Prostate gland (tissue), 2 donors: Measurements from ENCODE around the gene ZNF496. TPM values are rescaled to one million over a fixed set of nuclear protein-coding genes. Genes with fewer than 3 reads are reported as not detected.
"Not testable (repeated sequence)": the region's sequence is repeated elsewhere in the genome, so short reads cannot be mapped to it uniquely, and the experiment has no call there.

ENCODE experiments used
- DNase-seq: peaks from one replicate; pipeline ENCODE4 v3.0.0-alpha.2; 2019; ENCODE audit warnings: low spot score
- H3K27ac ChIP-seq, 2 donors: fragments of 200-600 bp; sonication (generic); 2 replicates each; pipeline ENCODE4 v1.5.1; 2017 to 2019
- H3K27me3 ChIP-seq: fragments of 200-600 bp; sonication (generic); replicated peaks from 2 replicates; pipeline ENCODE4 v1.5.1; 2019; ENCODE audit not compliant: insufficient read depth
- H3K36me3 ChIP-seq, 2 donors: fragments of 200-600 bp; sonication (generic); 1 replicate in 1 of 2; 2 replicates in 1 of 2; pipeline versions ENCODE4 v1.5.1 to v1.8.1; 2017 to 2019
- H3K4me1 ChIP-seq: fragments of 200-600 bp; sonication (generic); replicated peaks from 2 replicates; pipeline ENCODE4 v1.5.1; 2019
- H3K4me3 ChIP-seq, 2 donors: fragments of 200-600 bp; sonication (generic); 2 replicates each; pipeline ENCODE4 v1.5.1; 2017 to 2019
- H3K9me3 ChIP-seq: fragments of 200-600 bp; sonication (generic); 2 replicates; pipeline ENCODE4 v1.5.1; 2017
- POLR2A ChIP-seq: fragments of 450-650 bp; IDR thresholded peaks from one replicate; pipeline ENCODE4 v1.6.1; 2016; ENCODE audit warnings: antibody characterized with exemption, mild to moderate bottlenecking
- POLR2AphosphoS5 ChIP-seq: sonication (generic); formaldehyde crosslinking; IDR thresholded peaks from one replicate; pipeline ENCODE4 v1.6.1; 2017; ENCODE audit warnings: antibody characterized with exemption
- WGBS: methylation state at CpG from one replicate; pipeline ENCODE4 v1.1.5; 2018; 5-methylcytosine and 5-hydroxymethylcytosine counted together
- intact Hi-C: fragments of 100-400 bp; cut with DNase I; formaldehyde crosslinking; loops from one replicate; pipeline ENCODE4 v1.14.2; 2022
- total RNA-seq, 2 donors: library from RNA; depleted of rRNA; stranded (reverse); fragments of >200 nt; gene quantifications; one replicate each; pipeline ENCODE4 v1.1.0, GENCODE V29; 2016
- TF ChIP-seq, protein P1 (sequence below), 4 experiments: fragments of 200-600 bp in 2 of 4; fragments of 450-650 bp in 2 of 4; sonication (generic) in 2 of 4; IDR thresholded peaks; 1 replicate in 3 of 4; 2 replicates in 1 of 4; pipeline ENCODE4 v1.5.1; 2016 to 2019; ENCODE audit warnings: antibody characterized with exemption in 4 of 4, mild to moderate bottlenecking in 2 of 4, moderate library complexity in 2 of 4

Gene ZNF496
- total RNA-seq, result 10 to 100 TPM; 32.1 to 68.2 TPM

DNA sequence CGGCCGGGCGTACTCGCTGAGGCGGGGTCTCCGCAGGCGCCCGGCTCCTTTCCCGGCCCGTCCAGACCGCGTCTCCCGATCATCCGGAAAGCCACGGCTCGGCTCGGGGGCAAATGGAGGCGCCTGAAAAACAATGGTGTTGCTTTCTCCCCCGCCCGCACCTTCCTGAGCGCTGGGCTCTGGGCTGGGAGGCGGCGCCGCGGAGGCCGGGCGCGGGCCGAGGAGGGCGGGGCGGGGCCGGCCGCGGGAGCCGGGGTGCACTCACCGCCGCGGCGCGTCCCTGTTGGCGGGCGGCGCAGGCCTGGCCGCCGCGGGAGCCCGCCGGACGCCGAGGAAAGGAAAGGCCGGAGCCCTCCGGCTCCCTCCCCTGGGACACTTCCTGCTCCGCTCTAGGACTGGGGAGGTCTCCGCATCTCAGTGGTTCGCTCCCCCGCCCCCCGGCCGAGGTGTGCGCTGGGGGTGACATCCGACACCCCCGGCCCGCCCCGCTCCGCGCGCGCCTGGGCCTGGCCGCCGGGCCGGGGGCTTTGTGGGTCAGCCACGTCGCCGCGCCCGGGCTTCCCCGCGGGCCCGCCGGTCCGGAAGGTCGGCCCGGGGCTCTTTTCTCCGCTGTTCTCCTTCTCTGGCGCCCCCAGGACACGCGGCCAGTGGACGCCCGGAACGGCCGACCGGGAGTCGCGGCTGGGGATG is at the start of gene ZNF496:
TSS of gene ZNF496 (minus strand) at position 343 of the 690 bp plus-strand sequence. CDS start 2,289 bp downstream, outside the sequence.
- Histone ChIP-seq H3K27me3 (no peaks in the 10 kb centered on the region), H3K36me3 (peaks cover 0 to 6% of the 10 kb centered on the region in 2 donors), H3K9me3 (no peaks in the 10 kb centered on the region), H3K4me1 (peaks cover 7% of the 10 kb centered on the region), H3K4me3 (peak within 1 kb of the TSS; percentile 86 to 91), H3K27ac (peak within 1 kb of the TSS; percentile 83 to 89)
- 1% methylated on average over 74 of the region's 93 CpGs for WGBS
- peak; percentile 25 for TF ChIP-seq POLR2A
- TF ChIP-seq, protein P1, sequence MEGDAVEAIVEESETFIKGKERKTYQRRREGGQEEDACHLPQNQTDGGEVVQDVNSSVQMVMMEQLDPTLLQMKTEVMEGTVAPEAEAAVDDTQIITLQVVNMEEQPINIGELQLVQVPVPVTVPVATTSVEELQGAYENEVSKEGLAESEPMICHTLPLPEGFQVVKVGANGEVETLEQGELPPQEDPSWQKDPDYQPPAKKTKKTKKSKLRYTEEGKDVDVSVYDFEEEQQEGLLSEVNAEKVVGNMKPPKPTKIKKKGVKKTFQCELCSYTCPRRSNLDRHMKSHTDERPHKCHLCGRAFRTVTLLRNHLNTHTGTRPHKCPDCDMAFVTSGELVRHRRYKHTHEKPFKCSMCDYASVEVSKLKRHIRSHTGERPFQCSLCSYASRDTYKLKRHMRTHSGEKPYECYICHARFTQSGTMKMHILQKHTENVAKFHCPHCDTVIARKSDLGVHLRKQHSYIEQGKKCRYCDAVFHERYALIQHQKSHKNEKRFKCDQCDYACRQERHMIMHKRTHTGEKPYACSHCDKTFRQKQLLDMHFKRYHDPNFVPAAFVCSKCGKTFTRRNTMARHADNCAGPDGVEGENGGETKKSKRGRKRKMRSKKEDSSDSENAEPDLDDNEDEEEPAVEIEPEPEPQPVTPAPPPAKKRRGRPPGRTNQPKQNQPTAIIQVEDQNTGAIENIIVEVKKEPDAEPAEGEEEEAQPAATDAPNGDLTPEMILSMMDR (IDR thresholded peaks at IDR 0.05), result no peak
- peak; percentile 13 for TF ChIP-seq POLR2AphosphoS5
- peak; percentile 81 for DNase-seq
- intact Hi-C loops, result loop anchor here (10.0 kb wide), 1 partner anchor 227 kb away; the partner anchor contains the start of gene ZNF669

DNA sequence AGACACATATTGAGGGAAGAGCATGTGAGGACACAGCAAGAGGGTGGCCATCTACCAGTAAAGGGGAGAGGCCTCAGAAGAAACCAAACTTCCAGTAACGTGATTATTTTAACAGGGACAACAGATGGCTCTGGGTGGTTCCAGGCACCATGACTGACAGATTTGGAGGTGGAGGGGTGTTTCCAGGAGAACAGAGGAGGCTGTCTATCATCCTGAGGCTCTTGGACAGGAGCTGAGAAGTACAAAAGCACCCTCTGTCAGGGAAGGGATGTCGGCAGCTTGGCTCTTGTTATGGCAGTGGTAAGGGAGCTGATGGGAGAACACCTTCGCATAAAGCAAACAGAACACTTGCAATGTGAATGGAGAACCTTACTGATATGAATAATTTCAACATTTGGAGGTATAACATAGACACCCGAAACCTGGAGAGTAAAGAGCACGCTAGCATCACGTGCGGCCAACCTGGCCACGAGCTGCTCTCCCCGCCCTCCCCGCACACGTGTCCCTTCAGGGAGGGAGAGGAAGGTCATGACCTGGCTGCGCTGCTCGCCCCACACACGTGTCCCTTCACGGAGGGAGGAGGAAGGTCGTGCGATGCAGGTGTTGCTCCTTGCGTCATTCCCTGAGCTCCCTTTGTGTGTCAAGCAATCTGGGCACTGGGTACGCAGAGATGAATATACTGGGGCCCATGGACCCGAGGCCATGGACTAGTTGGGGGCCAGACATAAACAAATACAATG is 46.8 kb upstream of the ZNF496 start:
- no peaks in the 10 kb centered on the region for H3K36me3 ChIP-seq
- 87% methylated on average over 20 of the region's 20 CpGs for WGBS
- no peaks in the 10 kb centered on the region for H3K27me3 ChIP-seq
- no peak for TF ChIP-seq POLR2AphosphoS5
- TF ChIP-seq, protein P1 (IDR thresholded peaks at IDR 0.05), result no peak
- no peak for TF ChIP-seq POLR2A
- intact Hi-C loops, result no loop called here
- no peak overlapping the region for H3K27ac ChIP-seq
- H3K9me3 ChIP-seq, result no peaks in the 10 kb centered on the region
- no peak for DNase-seq
- H3K4me1 ChIP-seq, result no peaks in the 10 kb centered on the region
- H3K4me3 ChIP-seq, result no peak overlapping the region

DNA sequence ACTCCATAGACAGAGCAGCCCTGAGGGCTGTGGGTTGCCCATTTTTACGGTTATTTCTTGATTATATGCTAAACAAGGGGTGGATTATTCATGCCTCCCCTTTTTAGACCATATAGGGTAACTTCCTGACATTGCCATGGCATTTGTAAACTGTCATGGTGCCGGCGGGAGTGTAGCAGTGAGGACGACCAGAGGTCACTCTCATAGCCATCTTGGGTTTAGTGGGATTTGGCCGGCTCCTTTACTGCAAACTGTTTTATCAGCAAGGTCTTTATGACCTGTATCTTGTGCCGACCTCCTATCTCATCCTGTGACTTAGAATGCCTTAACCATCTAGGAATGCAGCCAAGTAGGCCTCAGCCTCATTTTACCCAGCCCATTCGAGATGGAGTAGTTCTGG is 46.0 kb upstream of the ZNF496 start:
- H3K9me3 ChIP-seq, DNase-seq, H3K27ac ChIP-seq, H3K27me3 ChIP-seq, H3K4me3 ChIP-seq, H3K36me3 ChIP-seq, H3K4me1 ChIP-seq, intact Hi-C loops: not testable (repeated sequence)
- WGBS, result 82% methylated on average over 7 of the region's 7 CpGs

DNA sequence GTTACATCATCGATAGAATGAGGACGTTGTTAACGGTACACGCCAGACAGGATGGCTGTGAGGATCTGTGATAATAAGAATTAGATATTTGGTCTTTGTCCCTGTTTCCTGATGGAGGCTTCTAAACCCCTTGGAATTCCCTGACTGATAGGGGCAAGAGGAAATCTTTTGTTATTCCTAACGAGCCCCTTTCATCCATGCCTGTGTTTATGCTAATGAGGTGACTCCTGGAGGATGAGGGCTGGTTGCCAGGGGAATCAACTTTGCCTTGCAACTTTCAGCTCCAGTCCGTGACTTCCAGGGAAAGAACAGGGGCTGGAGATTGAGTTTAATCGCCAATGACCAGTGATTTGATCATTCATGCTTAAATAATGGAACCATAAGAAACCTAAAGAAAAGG is 45.0 kb upstream of the ZNF496 start:
- H3K27me3 ChIP-seq, result no peaks in the 10 kb centered on the region
- H3K4me3 ChIP-seq, result no peak overlapping the region
- no peaks in the 10 kb centered on the region for H3K4me1 ChIP-seq
- TF ChIP-seq POLR2A (no peak), POLR2AphosphoS5 (no peak)
- TF ChIP-seq, protein P1 (IDR thresholded peaks at IDR 0.05), result no peak
- intact Hi-C loops, result no loop called here
- no peaks in the 10 kb centered on the region for H3K36me3 ChIP-seq
- no peaks in the 10 kb centered on the region for H3K9me3 ChIP-seq
- no peak for DNase-seq
- H3K27ac ChIP-seq, result no peak overlapping the region
- WGBS, result 35% methylated on average over 7 of the region's 7 CpGs

DNA sequence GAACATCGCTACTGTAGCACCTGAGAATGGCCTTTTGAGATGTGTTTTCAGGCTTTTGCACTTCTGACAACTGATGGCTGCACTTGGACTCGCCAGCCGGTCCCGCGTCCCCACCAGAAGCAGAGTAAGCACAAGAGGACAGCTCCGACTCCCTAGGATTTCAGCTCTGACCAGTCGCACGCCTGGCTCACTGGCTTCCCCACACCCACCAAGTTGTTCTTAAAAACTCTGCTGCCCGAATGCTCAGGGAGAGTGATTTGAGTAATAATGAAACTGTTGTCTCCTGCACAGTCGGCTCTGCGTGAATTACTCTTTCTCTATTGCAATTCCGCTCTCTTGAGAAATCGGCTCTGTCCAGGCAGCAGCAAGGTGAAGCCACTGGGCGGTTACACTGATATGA is 44.1 kb upstream of the ZNF496 start:
- H3K4me1 ChIP-seq, result no peaks in the 10 kb centered on the region
- H3K36me3 ChIP-seq, result no peaks in the 10 kb centered on the region
- no peak overlapping the region for H3K4me3 ChIP-seq
- DNase-seq, result no peak
- intact Hi-C loops, result no loop called here
- TF ChIP-seq POLR2AphosphoS5, result no peak
- TF ChIP-seq, protein P1 (IDR thresholded peaks at IDR 0.05), result no peak
- no peak for TF ChIP-seq POLR2A
- no peak overlapping the region for H3K27ac ChIP-seq
- whole genome bisulfite sequencing, result 89% methylated on average over 14 of the region's 14 CpGs
- H3K9me3 ChIP-seq, result no peaks in the 10 kb centered on the region
- no peaks in the 10 kb centered on the region for H3K27me3 ChIP-seq

DNA sequence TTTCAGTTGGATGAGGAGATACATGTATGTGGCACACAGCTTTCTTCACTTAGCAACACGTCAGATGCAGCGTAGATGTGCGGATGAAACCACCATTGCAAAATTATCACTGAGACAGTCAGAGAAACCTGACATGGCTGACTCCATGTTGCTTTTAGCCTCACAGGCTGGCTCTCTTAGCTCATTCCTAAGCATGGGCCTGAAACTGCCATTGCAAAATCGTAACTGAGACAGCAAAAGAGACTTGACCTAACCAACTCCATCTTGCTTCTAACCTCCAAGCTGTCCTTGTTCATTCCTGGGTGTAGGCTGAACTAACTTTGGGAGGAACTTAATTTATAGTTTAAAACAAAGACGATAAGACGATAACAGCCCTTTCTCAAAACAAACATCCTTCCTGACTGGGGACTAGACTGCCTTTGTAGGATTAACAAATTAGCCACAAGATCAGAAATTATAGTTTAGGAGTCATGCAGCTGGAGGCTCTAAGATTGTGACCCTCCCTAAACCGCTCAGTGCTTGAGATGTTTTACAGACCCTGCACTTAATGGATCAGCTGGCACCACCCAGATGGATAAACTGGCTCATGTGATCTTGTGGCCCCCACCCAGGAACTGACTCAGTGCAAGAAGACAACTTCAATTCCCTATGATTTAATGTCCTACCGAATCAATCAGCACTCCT is 43.1 kb upstream of the ZNF496 start:
- H3K9me3 ChIP-seq, H3K4me3 ChIP-seq, intact Hi-C loops, H3K4me1 ChIP-seq, H3K27me3 ChIP-seq, H3K36me3 ChIP-seq, DNase-seq, H3K27ac ChIP-seq: not testable (repeated sequence)
- WGBS, result 80% methylated on average over 8 of the region's 8 CpGs
